K562 (cell line): ENCODE data around the gene ZNF689. TPM values are rescaled to one million over a fixed set of nuclear protein-coding genes. Genes with fewer than 3 reads are reported as not detected.
A peak's percentile ranks its signal among the peaks of the same experiment; 100 is the strongest.
"Not testable (repeated sequence)": the region's sequence is repeated elsewhere in the genome, so short reads cannot be mapped to it uniquely, and the experiment has no call there.

ENCODE experiments used
- ATAC-seq: fragments of 200-7000 bp; cut with Tn5 transposase; 3 replicates; pipeline ENCODE4 v1.9.1; 2020; ENCODE audit warnings: moderate library complexity
- BruUV-seq: library from RNA; stranded (reverse); fragments of 400-500 nt; replicated peaks from 2 replicates; lab custom pipeline; 2021; lab: Mats Ljungman, UMichigan
- CTCF ChIA-PET: fragments of 300-600 bp; formaldehyde crosslinking; extraction: SDS; loops from one replicate; lab custom pipeline; 2021; ENCODE audit warnings: low intra/inter-chr PET ratio; lab: Yijun Ruan, JAX
- POLR2A ChIA-PET: fragments of 300-600, 350-650 bp; sonication (Branson Sonifier 250); formaldehyde crosslinking; extraction: SDS; loops from one replicate; lab custom pipeline; 2021; ENCODE audit warnings: antibody characterized with exemption, inconsistent platforms; lab: Yijun Ruan, JAX
- DNase-seq, 4 experiments: peaks; one replicate each; pipeline versions ENCODE4 v3.0.0 to v3.0.0-alpha.2; 2011 to 2018; ENCODE audit warnings: low spot score in 3 of 4, mixed read lengths in 3 of 4; ENCODE audit errors: extremely low read depth in 1 of 4
- FAIRE-seq: peaks from 2 replicates; lab custom pipeline; 2011; peaks lifted over from hg19 to GRCh38; lab: Jason Lieb, UNC
- H2AFZ ChIP-seq: 2 replicates; pipeline ENCODE4 v1.6.0; 2011; ENCODE audit warnings: low read depth, low read length, control low read depth, inconsistent platforms
- H3K27ac ChIP-seq: fragments of 200-600 bp; 3 replicates; pipeline ENCODE4 v1.8.0; 2011; ENCODE audit warnings: low read depth, mild to moderate bottlenecking, control low read depth, inconsistent platforms, low read length, moderate library complexity, mixed read lengths; ENCODE audit errors: extremely low read depth
- H3K27me3 ChIP-seq, 2 experiments: fragments of 300-600 bp in 1 of 2; 2 replicates in 1 of 2; 3 replicates in 1 of 2; pipeline versions ENCODE4 v1.6.0 to v1.8.0; 2011; ENCODE audit warnings: inconsistent platforms in 2 of 2, low read length in 2 of 2, mild to moderate bottlenecking in 1 of 2, mixed read lengths in 1 of 2, moderate library complexity in 1 of 2; ENCODE audit not compliant: control insufficient read depth in 2 of 2, insufficient read depth in 2 of 2
- H3K36me3 ChIP-seq: fragments of 300-600 bp; 3 replicates; pipeline ENCODE4 v1.8.0; 2011; ENCODE audit warnings: mild to moderate bottlenecking, low read length, inconsistent platforms; ENCODE audit not compliant: control insufficient read depth, insufficient read depth
- H3K4me1 ChIP-seq, 2 experiments: fragments of 200-600 bp in 1 of 2; replicated peaks in 1 of 2; 2 replicates in 1 of 2; 3 replicates in 1 of 2; pipeline versions ENCODE4 v1.5.1 to v1.8.0; 2011; ENCODE audit warnings: inconsistent platforms in 2 of 2, low read length in 2 of 2, mild to moderate bottlenecking in 1 of 2, mixed read lengths in 1 of 2, moderate library complexity in 1 of 2; ENCODE audit not compliant: control insufficient read depth in 2 of 2, insufficient read depth in 2 of 2
- H3K4me2 ChIP-seq: 2 replicates; pipeline ENCODE4 v1.6.1; 2011; ENCODE audit warnings: low read length, control low read depth, inconsistent platforms, mixed read lengths; ENCODE audit not compliant: insufficient read depth
- H3K4me3 ChIP-seq: fragments of 200-600 bp; sonication (generic), shearing (Covaris generic); 2 replicates; pipeline ENCODE4 v1.5.1; 2016; ENCODE audit warnings: control low read depth, inconsistent platforms
- H3K79me2 ChIP-seq: fragments of 200-600 bp; 3 replicates; pipeline ENCODE4 v1.8.0; 2011; ENCODE audit warnings: low read length, inconsistent platforms; ENCODE audit not compliant: control insufficient read depth, insufficient read depth
- H3K9ac ChIP-seq, 2 experiments: 2 replicates each; pipeline versions ENCODE4 v1.6.0 to v1.6.1; 2011; ENCODE audit warnings: low read depth in 2 of 2, low read length in 2 of 2, control low read depth in 1 of 2, inconsistent platforms in 1 of 2, mild to moderate bottlenecking in 1 of 2, mixed read lengths in 1 of 2; ENCODE audit not compliant: insufficient read depth in 1 of 2
- H3K9me1 ChIP-seq: one replicate; pipeline ENCODE4 v1.6.0; 2011; ENCODE audit warnings: inconsistent platforms, mild to moderate bottlenecking, low read length, moderate library complexity; ENCODE audit not compliant: control insufficient read depth, insufficient read depth
- H3K9me3 ChIP-seq: replicated peaks from 2 replicates; pipeline ENCODE4 v1.5.1; 2011; ENCODE audit warnings: low read depth, low read length, inconsistent platforms; ENCODE audit not compliant: control insufficient read depth, insufficient read depth
- H4K20me1 ChIP-seq: replicated peaks from 2 replicates; pipeline ENCODE4 v1.6.1; 2011; ENCODE audit warnings: low read length, inconsistent platforms, mixed read lengths; ENCODE audit not compliant: control insufficient read depth, insufficient read depth
- KHSRP ChIP-seq: fragments of 450-650 bp; IDR thresholded peaks from 2 replicates; pipeline ENCODE4 v1.6.1; 2017
- NR2C1 ChIP-seq, 2 experiments: fragments of 450-650 bp; IDR thresholded peaks; 2 replicates each; pipeline ENCODE4 v1.6.1; 2017; ENCODE audit warnings: mild to moderate bottlenecking in 2 of 2, antibody characterized with exemption in 1 of 2, inconsistent platforms in 1 of 2, missing compliant biosample characterization in 1 of 2, missing genetic modification characterization in 1 of 2
- SUPT5H ChIP-seq: fragments of 450-650 bp; IDR thresholded peaks from 2 replicates; pipeline ENCODE4 v1.6.1; 2016
- ZBTB17 ChIP-seq: fragments of 450-650 bp; formaldehyde crosslinking; IDR thresholded peaks from 2 replicates; pipeline ENCODE4 v1.4.0; 2020; ENCODE audit warnings: mild to moderate bottlenecking
- ZBTB8A ChIP-seq: fragments of 450-650 bp; IDR thresholded peaks from 2 replicates; pipeline ENCODE4 v1.6.1; 2018; ENCODE audit warnings: mild to moderate bottlenecking, moderate library complexity; ENCODE audit not compliant: partially characterized antibody
- WGBS: fragments of 100-300 bp; shearing (Covaris generic); methylation state at CpG from one replicate; pipeline ENCODE4 v1.1.6; 2016; ENCODE audit warnings: low coverage, mixed read lengths; ENCODE audit not compliant: insufficient coverage; ENCODE audit errors: missing lambda C conversion rate; 5-methylcytosine and 5-hydroxymethylcytosine counted together
- in situ Hi-C: fragments of 300-500 bp; cut with MboI; formaldehyde crosslinking; loops from 4 replicates; pipeline ENCODE4 v1.15.0; 2018; ENCODE audit warnings: inconsistent platforms, mixed read lengths
- intact Hi-C: fragments of 100-400 bp; cut with micrococcal nuclease; formaldehyde crosslinking; loops from 2 replicates; pipeline ENCODE4 v1.14.2; 2022
- polyA plus RNA-seq, 8 experiments: library from polyadenylated mRNA; depleted of rRNA in 4 of 8; stranded (reverse) in 5 of 8; unstranded in 3 of 8; fragments of >200 nt; fragmentation: Nextera tagmentation in 2 of 8; fragmentation: Illumina TruSeq in 1 of 8; extraction: Ambion mirVana in 2 of 8; extraction: Trizol in 1 of 8; gene quantifications; 2 replicates each; pipeline versions ENCODE4 v1.2.1 to v1.2.3, GENCODE V29; 2011 to 2014; ENCODE audit warnings: inconsistent platforms in 1 of 8, missing spikeins in 1 of 8
- total RNA-seq, 7 experiments: library from RNA; depleted of rRNA in 6 of 7; stranded (reverse); fragments of >200 nt in 6 of 7; fragmentation: Illumina TruSeq in 2 of 7; extraction: Trizol in 2 of 7; gene quantifications; 2 replicates each; pipeline versions ENCODE4 v1.2.1 to v1.2.3, GENCODE V29; 2011 to 2021; ENCODE audit warnings: low replicate concordance in 1 of 7
- TF ChIP-seq, protein P1 (sequence below): fragments of 450-650 bp; IDR thresholded peaks from 2 replicates; pipeline ENCODE4 v1.6.1; 2016; ENCODE audit warnings: mild to moderate bottlenecking
- TF ChIP-seq, protein P2 (sequence below): IDR thresholded peaks from 2 replicates; pipeline ENCODE4 v1.6.1; 2011; ENCODE audit warnings: borderline replicate concordance, low read depth, mild to moderate bottlenecking, moderate library complexity, low read length; ENCODE audit not compliant: insufficient read depth, poor library complexity, severe bottlenecking

ZNF689 gene
- total and polyA plus RNA-seq, 9 of the 15 experiments (the other 6 are each of a cell fraction or from before 2014, with no cell fraction given) = 5.4 to 15.4 (median 10.8) TPM

DNA sequence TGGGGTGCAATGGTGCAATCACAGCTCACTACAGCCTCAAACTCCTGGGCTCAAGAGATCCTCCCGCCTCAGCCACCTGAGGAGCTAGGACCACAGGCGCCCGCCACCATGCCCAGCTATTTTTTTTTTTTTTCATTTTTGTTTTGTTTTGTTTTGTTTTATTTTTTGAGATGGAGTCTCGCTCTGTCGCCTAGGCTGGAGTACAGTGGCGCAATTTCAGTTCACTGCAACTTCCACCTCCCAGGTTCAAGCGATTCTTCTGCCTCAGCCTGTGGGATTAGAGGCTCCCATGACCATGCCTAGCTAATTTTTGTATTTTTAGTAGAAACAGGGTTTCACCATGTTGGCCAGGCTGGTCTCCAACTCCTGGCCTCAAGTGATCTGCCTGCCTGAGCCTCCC, 22.3 kb upstream of the ZNF689 start:
- ATAC-seq, H3K27ac ChIP-seq, H3K27me3 ChIP-seq, H3K36me3 ChIP-seq, H2AFZ ChIP-seq, CTCF ChIA-PET, H3K4me3 ChIP-seq, H3K9ac ChIP-seq, BruUV-seq, H3K9me3 ChIP-seq, H3K9me1 ChIP-seq, DNase-seq, intact Hi-C loops, H3K4me2 ChIP-seq, FAIRE-seq, H4K20me1 ChIP-seq: not testable (repeated sequence)
- POLR2A ChIA-PET = interaction anchor here (0.6 kb wide), 1 partner anchor 666 kb away, joined by 3 read pairs; no protein-coding TSS in a partner anchor
- Histone ChIP-seq H3K4me1 (peaks cover 4 to 18% of the 10 kb centered on the region in 2 experiments; a peak in 3 of 5 replicates), H3K79me2 (peaks cover 24% of the 10 kb centered on the region)
- WGBS = 100% methylated on average over 6 of the region's 7 CpGs
- in situ Hi-C loops = loop anchor here (25.0 kb wide), 2 partner anchors 420 to 1170 kb away; partner anchors contain the start of genes BOLA2, SLX1B and SULT1A4

DNA sequence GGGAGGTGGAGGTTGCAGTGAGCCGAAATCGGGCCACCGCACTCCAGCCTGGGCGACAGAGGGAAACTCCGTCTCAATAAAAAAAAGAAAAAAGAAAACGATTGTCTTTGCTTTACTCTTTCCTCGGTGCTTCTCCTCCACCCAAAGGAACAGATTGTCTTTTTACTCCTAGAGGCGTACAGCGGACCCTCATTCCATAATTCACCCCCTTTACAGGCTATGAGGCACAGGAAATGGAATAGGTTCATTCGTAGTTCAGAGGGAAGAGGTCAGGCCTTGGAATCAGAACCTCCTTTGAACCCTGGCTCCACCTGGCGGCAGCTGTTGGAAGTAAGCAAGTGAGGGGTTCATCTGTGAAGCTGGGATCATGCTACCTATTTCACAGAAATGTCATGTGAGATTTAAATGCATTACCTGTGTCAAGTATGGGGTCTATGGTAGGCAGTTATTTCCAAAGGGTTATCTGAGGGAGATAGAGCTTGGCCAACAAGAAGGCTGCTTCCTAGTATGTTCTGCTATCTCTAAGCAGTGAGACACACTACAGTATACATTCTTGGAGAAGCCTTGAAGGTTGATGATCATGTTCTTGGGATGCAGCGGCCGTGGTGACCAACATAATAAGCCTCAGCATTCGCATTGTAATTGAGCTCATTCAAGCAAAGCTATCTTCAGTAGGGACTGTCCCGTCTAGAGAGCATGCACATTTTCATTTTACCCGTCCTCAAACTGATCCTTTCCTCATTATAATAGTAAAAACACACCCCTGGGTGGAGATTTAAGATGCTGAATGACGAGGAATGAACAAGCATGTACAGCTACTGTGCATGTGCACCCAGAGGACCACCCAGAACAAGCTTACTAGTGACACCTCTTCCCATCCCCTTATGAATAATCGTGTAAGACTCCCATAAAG, 18.7 kb upstream of the ZNF689 start:
- Histone ChIP-seq H3K9me3 (peaks cover 4% of the 10 kb centered on the region), H3K9me1 (no peaks in the 10 kb centered on the region), H3K9ac (no peak overlapping the region), H3K27ac (peak overlapping the region; percentile 41), H3K4me1 (peaks cover 4 to 15% of the 10 kb centered on the region in 2 experiments; a peak in 2 of 5 replicates), H3K4me2 (peak overlapping the region; percentile 33; the same call in 1 of the 2 replicates), H3K4me3 (no peak overlapping the region), H2AFZ (peak overlapping the region; percentile 86), H3K27me3 (no peaks in the 10 kb centered on the region), H3K79me2 (peaks cover 7% of the 10 kb centered on the region; the same call in 2 of the 3 replicates), H3K36me3 (no peaks in the 10 kb centered on the region), H4K20me1 (no peaks in the 10 kb centered on the region)
- FAIRE-seq (peak; percentile 98), ATAC-seq (peak; percentile 98), DNase-seq (peak; percentile 68 to 92 (median 75))
- in situ Hi-C loops = loop anchor here (10.0 to 25.0 kb wide), 3 partner anchors 194 to 1167 kb away; partner anchors contain the start of genes BOLA2, DCTPP1, SLX1B and SULT1A4
- intact Hi-C loops = loop anchor here (1.0 kb wide), 2 partner anchors 137 to 199 kb away; partner anchors contain the start of gene DCTPP1
- WGBS = 22% methylated on average over 18 of the region's 18 CpGs
- no TSS peak for BruUV-seq
- POLR2A ChIA-PET = interaction anchor here (0.5 to 1.3 kb wide), 7 partner anchors 19 to 260 kb away, joined by 3 to 4 read pairs (median 3); partner anchors contain the start of genes DCTPP1, SRCAP and ZNF689
- CTCF ChIA-PET = interaction anchor here (0.7 to 3.8 kb wide), 5 partner anchors 96 to 199 kb away, joined by 3 to 23 read pairs (median 4); partner anchors contain the start of genes DCTPP1 and SEPHS2
- TF ChIP-seq, protein P1, sequence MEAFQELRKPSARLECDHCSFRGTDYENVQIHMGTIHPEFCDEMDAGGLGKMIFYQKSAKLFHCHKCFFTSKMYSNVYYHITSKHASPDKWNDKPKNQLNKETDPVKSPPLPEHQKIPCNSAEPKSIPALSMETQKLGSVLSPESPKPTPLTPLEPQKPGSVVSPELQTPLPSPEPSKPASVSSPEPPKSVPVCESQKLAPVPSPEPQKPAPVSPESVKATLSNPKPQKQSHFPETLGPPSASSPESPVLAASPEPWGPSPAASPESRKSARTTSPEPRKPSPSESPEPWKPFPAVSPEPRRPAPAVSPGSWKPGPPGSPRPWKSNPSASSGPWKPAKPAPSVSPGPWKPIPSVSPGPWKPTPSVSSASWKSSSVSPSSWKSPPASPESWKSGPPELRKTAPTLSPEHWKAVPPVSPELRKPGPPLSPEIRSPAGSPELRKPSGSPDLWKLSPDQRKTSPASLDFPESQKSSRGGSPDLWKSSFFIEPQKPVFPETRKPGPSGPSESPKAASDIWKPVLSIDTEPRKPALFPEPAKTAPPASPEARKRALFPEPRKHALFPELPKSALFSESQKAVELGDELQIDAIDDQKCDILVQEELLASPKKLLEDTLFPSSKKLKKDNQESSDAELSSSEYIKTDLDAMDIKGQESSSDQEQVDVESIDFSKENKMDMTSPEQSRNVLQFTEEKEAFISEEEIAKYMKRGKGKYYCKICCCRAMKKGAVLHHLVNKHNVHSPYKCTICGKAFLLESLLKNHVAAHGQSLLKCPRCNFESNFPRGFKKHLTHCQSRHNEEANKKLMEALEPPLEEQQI = peak; percentile 49; the same call in 1 of the 2 replicates
- TF ChIP-seq SUPT5H (no peak), ZBTB8A (no peak), ZBTB17 (no peak), KHSRP (no peak), NR2C1 (IDR thresholded peaks at IDR 0.05) (peak; percentile 97), NR2C1 (tag; IDR thresholded peaks at IDR 0.05) (peak; percentile 98)
- TF ChIP-seq, protein P2, sequence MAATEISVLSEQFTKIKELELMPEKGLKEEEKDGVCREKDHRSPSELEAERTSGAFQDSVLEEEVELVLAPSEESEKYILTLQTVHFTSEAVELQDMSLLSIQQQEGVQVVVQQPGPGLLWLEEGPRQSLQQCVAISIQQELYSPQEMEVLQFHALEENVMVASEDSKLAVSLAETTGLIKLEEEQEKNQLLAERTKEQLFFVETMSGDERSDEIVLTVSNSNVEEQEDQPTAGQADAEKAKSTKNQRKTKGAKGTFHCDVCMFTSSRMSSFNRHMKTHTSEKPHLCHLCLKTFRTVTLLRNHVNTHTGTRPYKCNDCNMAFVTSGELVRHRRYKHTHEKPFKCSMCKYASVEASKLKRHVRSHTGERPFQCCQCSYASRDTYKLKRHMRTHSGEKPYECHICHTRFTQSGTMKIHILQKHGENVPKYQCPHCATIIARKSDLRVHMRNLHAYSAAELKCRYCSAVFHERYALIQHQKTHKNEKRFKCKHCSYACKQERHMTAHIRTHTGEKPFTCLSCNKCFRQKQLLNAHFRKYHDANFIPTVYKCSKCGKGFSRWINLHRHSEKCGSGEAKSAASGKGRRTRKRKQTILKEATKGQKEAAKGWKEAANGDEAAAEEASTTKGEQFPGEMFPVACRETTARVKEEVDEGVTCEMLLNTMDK = peak; percentile 16
